Activated CD4-positive, alpha-beta T cell treated with anti-CD3 and anti-CD28 coated beads, Interleukin-10, Interleukin-2, amounts not matched to agents 100 ng/mL and 50 ng/mL, durations not matched to agents 16 hours and 8 hours (primary cell): ENCODE measurements around the gene CBX2.
"Not testable (repeated sequence)": the region's sequence is repeated elsewhere in the genome, so short reads cannot be mapped to it uniquely, and the experiment has no call there.

Experiments
- DNase-seq: peaks from one replicate; pipeline ENCODE4 v3.0.0-alpha.2; 2020

Gene CBX2

GRCh38 chr17:79743614-79744013 lies 34.3 kb upstream of the CBX2 start:
- no peak for DNase-seq

- no peak for DNase-seq
These were observed 32.3 kb upstream of the CBX2 start for GRCh38 chr17:79745641-79746105.

GRCh38 chr17:79746889-79747507 lies 30.9 kb upstream of the CBX2 start:
- DNase-seq, result no peak

- no peak for DNase-seq
These were observed 30.2 kb upstream of the CBX2 start for GRCh38 chr17:79747508-79748294.

DNA sequence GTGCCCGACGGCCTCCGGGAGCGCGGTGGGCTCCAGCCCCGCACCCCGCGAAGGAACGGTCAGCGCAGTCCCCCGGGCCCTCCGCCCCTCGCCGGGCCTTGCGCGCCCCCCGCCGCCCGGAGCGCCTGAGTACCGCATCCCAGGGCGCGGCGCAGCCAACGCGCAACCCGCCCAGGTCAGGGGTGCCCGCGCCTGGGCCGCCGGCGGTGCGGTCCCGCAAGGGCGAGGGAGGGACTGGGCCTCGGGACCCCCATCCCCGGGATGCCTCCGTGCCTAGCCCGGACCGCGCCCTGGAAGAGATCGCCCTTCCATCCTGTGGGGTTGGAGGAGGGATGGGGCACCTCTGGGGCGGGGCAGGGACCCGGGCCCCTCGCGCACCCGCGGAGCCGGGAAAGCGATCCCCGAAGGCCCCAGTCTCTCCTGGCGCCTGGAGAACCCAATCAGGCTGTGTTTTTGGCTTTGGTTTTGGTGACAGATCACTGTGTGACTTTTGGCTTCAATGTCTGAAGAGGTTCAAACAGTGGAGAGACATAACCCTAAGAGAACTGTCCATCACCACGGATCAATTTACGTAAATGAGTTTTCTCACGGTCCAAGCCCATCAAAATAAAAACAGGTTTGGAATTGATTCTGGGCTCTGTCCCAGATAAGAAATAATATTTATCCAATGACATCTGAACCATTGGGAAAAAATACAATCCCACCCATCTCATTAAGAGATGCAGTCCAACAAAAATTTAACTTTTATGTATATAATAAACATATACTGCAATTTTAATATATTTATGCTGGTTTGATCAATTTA lies 29.5 kb upstream of the CBX2 start:
- no peak for DNase-seq

DNA sequence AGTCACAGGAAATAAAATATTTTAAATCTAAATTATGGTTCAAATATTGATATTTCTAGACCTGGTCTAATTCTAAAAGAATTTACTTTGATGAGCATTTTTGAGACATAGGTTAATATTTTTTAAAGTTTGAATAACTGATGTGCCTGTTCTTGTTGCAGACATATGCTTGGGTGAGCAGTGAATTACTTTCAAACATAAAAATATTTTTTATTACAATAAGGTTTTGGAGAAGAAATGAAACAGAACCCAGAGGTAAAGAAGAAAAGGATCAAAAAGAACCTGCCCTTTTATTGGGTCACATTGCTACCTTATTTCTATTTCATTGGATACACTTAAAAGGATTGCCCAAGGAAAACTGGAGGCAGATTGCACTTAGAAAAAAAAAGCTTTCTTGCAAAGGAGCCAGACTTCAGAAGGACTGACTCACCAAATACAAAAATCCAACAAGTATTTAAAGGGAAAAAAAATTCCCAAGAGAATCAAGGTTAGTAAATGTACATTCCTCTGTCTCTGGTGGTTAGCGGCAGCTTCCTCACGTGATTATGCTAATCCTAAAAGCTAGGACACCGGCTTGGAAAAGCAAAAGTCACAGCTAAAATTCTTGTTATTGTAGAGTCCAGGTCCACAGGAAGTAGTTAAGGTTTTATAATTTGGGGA lies 28.7 kb upstream of the CBX2 start:
- no peak for DNase-seq

GRCh38 chr17:79749958-79750357 lies 28.0 kb upstream of the CBX2 start:
- no peak for DNase-seq

- no peak for DNase-seq
These were observed 27.1 kb upstream of the CBX2 start for GRCh38 chr17:79750650-79751545.

DNA sequence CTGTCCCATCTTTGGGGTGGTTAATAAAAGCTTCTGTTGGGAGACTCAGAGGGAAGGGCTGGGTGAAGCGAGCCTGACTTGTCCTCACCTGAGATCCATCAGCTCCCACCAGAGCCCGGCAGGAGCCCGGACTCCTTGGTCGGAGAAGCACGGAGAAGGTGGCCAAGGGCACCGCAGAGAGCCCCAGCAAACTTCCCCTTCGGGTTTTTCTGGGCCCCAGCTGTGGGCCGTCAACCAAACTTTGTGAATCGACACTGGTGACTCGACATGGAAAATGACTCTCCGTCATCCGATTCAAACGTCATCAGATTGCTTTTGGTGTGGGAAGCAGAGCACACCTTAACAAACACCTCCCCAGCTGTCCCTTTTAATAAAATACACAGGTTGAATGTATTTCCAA lies 25.8 kb upstream of the CBX2 start:
- no peak for DNase-seq

GRCh38 chr17:79754370-79754769 lies 23.6 kb upstream of the CBX2 start:
- no peak for DNase-seq

DNA sequence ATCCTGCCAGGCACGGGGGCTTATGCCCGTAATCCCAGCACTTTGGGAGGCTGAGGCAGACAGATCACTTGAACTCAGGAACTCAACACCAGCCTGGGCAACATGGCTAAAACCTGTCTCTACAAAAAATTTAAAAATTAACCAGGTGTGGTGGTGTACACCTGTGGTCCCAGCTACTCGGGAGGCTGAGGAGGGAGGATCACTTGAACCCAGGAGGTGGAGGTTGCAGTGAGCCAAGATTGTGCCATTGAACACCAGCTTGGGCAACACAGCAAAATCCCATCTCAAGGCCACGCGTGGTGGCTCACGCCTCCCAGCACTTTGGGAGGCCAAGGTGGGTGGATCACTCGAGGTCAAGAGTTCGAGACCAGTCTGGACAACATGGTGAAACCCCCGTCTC lies 23.0 kb upstream of the CBX2 start:
- DNase-seq, result not testable (repeated sequence)

GRCh38 chr17:79755591-79755990 lies 22.4 kb upstream of the CBX2 start:
- no peak for DNase-seq

- DNase-seq, result no peak
These were observed 20.7 kb upstream of the CBX2 start for GRCh38 chr17:79757140-79757745.

DNA sequence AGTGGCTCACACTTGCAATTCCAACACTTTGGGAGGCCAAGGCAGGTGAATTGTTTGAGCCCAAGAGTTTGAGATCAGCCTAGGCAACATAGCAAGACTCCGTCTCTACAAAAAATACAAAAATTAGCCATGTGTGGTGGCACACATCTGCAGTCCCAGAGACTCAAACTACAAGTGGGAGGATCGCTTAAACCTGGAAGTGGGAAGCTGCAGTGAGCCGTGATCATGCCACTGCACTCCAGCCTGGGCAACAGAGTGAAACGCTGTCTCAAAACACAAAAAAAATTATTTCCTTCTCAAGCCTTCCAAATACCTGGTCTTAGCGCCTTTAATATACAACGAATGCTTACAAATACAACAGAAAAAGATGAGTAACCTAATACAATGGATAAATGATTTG lies 19.7 kb upstream of the CBX2 start:
- no peak for DNase-seq

DNA sequence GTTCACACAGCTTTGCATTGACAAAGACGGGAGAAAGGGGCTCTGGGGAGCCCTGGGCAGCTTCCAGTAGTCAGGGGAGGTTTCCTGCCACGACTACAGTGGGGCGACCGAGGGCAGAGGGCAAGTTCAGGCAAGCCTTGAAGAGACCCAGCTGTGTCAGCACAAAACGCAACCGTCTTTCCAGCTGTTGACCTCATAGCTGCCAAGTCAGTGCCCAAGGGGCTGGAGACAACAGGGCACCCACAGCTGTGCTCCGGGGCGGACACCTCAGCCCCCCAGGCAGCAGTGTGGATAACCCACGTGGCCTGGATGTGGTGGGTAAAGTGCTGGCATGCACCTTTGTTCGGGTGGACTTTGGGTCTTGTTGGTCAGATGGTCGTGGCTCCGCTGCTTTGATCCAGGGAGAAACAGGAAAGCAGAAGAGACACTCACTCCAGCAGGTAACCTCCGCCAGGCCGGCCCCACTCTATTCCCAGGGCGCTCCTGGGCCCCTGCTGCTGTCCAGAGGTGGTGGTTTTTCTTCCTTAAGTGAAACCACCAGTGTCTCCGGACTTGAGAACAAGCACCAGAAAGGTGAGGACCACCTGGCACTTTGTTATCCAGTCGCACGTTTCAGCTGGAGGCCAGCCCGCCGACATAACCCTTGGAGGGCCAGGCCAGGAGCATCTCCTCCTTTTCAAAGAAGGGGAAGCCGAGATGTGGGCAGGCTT lies 17.6 kb upstream of the CBX2 start:
- DNase-seq, result no peak

DNA sequence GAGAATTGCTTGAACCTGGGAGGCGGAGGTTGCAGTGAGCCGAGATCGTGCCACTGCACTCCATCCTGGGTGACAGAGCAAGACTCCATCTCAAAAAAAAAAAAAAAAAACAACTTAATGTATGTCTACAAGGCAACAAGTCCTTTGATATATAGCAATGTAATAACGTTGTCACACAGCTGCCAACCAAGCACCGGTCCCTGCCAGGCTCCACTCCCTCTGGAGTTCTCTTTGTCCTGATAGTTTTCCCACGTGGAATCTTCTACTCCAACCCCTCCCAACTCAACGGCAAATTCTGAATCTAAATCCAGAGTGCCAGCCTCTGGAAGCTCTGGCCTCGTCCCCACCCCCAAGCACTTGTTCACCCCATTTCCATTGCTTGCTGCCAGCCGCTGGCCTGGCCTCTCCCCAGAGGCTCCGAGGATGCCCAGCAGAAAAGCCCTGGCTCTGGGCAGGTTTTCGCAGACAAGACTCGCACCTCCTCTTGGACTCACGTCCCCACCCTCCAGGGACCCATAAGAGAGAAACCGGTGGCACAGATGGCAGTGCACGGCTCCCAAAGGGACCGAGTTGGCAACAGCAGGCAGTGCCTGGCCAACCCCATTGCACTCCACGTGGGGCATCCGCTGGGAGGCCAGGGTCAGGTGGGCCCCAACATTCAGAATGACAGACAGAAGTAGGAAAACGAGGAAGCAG lies 15.9 kb upstream of the CBX2 start:
- DNase-seq, result no peak

GRCh38 chr17:79765708-79766107 lies 12.2 kb upstream of the CBX2 start:
- DNase-seq, result no peak

DNA sequence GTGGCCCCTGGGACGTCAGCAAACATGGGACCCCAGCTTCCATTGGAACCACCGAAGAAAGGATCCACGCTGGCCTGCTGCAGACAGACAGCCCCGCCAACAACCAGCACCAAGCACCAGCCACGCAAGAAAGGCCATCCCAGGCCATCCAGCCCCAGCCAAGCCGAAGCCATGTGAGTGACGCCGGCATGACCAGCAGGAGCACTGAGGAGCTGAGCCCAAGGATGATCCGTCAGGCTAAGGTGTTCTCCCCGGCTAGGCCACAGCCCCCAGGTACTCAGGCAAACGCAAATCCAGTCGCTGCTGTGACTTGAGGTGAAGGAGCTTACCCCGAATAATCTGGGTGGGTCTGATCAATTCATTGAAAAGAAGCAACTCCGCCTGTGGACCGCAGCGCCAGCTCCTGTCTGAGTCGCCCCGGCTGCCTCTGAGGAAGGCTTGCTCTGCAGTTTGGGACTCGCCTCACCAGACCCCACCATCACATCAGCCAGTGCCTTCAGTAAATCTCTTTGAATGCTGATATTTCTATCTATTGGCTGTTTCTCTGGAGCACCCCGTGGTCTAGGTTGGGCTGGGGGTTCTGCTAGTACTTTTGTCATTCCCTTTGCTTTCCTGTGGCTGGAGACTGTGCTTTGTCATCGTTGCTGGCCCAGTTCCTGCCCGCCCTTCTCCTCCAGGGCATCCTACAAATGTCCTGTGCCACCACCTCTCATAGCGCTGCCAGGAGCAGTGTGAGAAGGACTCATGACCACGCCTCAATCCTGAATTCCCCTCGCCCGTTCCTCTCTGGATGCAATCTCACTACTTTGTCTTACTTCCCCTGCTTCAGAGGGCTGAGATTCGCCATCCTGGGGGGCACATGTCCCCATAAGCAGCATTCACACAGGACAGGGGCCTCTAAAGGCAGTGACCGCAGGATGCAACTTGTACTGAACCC lies 8.1 kb upstream of the CBX2 start:
- no peak for DNase-seq

DNA sequence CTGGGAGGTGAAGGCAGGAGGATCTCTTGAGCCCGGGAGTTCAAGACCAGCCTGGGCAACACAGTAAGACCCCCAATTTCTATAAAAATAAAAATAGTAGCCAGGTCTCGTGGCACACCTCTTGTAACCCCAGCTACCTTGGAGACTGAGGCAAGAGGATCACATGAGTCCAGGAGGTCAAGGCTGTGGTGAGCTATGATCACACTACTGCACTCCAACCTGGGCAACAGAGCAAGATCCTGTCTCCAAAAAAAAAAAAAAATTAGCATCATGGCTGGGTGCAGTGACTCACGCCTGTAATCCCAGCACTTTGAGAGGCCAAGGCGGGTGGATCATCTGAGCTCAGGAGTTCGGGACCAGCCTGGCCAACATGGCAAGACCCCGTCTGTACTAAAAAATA lies 6.7 kb upstream of the CBX2 start:
- no peak for DNase-seq
